K562 (cell line): Measurements from ENCODE around the gene FHL1.

Experiments used
- ATF2 ChIP-seq: sonication (generic); formaldehyde crosslinking; IDR thresholded peaks from 2 replicates; pipeline ENCODE4 v1.8.1; 2022; ENCODE audit warnings: missing genetic modification reagents
- CTCF ChIP-seq, 3 experiments: IDR thresholded peaks in 2 of 3; conservative IDR thresholded peaks in 1 of 3; 2 replicates each; pipeline ENCODE4 v1.5.1; 2011 to 2012; ENCODE audit warnings: low read length in 3 of 3, mild to moderate bottlenecking in 3 of 3, control low read depth in 2 of 3, improper control_type of control experiment in 1 of 3, inconsistent platforms in 1 of 3, low read depth in 1 of 3, mixed read lengths in 1 of 3, moderate library complexity in 1 of 3; ENCODE audit not compliant: insufficient read depth in 2 of 3
- E4F1 ChIP-seq: fragments of 250-450 bp; sonication (Bioruptor Pico); IDR thresholded peaks from 2 replicates; pipeline ENCODE4 v1.5.0; 2021; ENCODE audit warnings: mild to moderate bottlenecking, borderline replicate concordance
- FOXP1 ChIP-seq: sonication (generic); formaldehyde crosslinking; IDR thresholded peaks from 2 replicates; pipeline ENCODE4 v1.8.0; 2022; ENCODE audit warnings: mild to moderate bottlenecking, missing genetic modification reagents
- HDAC2 ChIP-seq: fragments of 450-650 bp; IDR thresholded peaks from 2 replicates; pipeline ENCODE4 v1.6.1; 2016; ENCODE audit warnings: mild to moderate bottlenecking
- RAD21 ChIP-seq, 2 experiments: fragments of 250-450 bp in 1 of 2; fragments of 450-650 bp in 1 of 2; sonication (Bioruptor Pico) in 1 of 2; formaldehyde crosslinking in 1 of 2; IDR thresholded peaks in 1 of 2; conservative IDR thresholded peaks in 1 of 2; 2 replicates each; pipeline versions ENCODE4 v1.4.0 to v1.8.0; 2020 to 2022; ENCODE audit warnings: mild to moderate bottlenecking in 2 of 2, moderate library complexity in 1 of 2
- RNF2 ChIP-seq: sonication (generic); IDR thresholded peaks from 2 replicates; pipeline ENCODE4 v1.6.1; 2016
- SAP30 ChIP-seq: fragments of 200-600 bp; sonication (generic); IDR thresholded peaks from 2 replicates; pipeline ENCODE4 v1.6.1; 2012; ENCODE audit warnings: borderline replicate concordance, low read depth, mild to moderate bottlenecking, moderate library complexity, low read length, control low read depth, inconsistent platforms; ENCODE audit not compliant: insufficient read depth, poor library complexity, severe bottlenecking
- SIX5 ChIP-seq, 2 experiments: IDR thresholded peaks; 2 replicates each; pipeline ENCODE4 v1.6.1; 2011; ENCODE audit warnings: low read length in 2 of 2, borderline replicate concordance in 1 of 2, low read depth in 1 of 2, mild to moderate bottlenecking in 1 of 2, moderate library complexity in 1 of 2; ENCODE audit not compliant: insufficient read depth in 1 of 2
- TBL1XR1 ChIP-seq, 2 experiments: IDR thresholded peaks; 2 replicates each; pipeline ENCODE4 v1.6.1; 2012; ENCODE audit warnings: improper control_type of control experiment in 2 of 2, low read length in 2 of 2, mild to moderate bottlenecking in 1 of 2
- ZNF511 ChIP-seq: sonication (generic); formaldehyde crosslinking; IDR thresholded peaks from 2 replicates; pipeline ENCODE4 v1.8.0; 2022; ENCODE audit warnings: mild to moderate bottlenecking, missing genetic modification reagents

GRCh38 chrX:136195247-136195646 lies 47.9 kb downstream of the FHL1 start:
- TF ChIP-seq RNF2 (no peak), ATF2 (CRISPR knock-in tag) (no peak), CTCF (IDR thresholded peaks at IDR 0.05 in 2 of 3, conservative IDR thresholded peaks at IDR 0.05 in 1 of 3; ENCODE audit: insufficient read depth in 2 of 3, low read depth in 1 of 3, low read length in 3 of 3) (no peak), HDAC2 (no peak), E4F1 (CRISPR knock-in tag) (no peak), ZNF511 (CRISPR knock-in tag) (no peak), TBL1XR1 (IDR thresholded peaks at IDR 0.05; ENCODE audit: low read length in 2 of 2) (no peak), SAP30 (no peak), SIX5 (IDR thresholded peaks at IDR 0.05; ENCODE audit: borderline replicate concordance in 1 of 2, insufficient read depth in 1 of 2, low read depth in 1 of 2, low read length in 2 of 2) (no peak), RAD21 (CRISPR knock-in tag; conservative IDR thresholded peaks at IDR 0.05 in 1 of 2, IDR thresholded peaks at IDR 0.05 in 1 of 2) (no peak), FOXP1 (CRISPR knock-in tag) (no peak)
